ENCODE results near the gene SLC2A6. TPM values are rescaled to one million over a fixed set of nuclear protein-coding genes. Genes with fewer than 3 reads are reported as not detected.

SLC2A6 gene
- total RNA-seq, 3 donors from 2014 or later = 2.6 to 5.3 (median 2.8) TPM

DNA sequence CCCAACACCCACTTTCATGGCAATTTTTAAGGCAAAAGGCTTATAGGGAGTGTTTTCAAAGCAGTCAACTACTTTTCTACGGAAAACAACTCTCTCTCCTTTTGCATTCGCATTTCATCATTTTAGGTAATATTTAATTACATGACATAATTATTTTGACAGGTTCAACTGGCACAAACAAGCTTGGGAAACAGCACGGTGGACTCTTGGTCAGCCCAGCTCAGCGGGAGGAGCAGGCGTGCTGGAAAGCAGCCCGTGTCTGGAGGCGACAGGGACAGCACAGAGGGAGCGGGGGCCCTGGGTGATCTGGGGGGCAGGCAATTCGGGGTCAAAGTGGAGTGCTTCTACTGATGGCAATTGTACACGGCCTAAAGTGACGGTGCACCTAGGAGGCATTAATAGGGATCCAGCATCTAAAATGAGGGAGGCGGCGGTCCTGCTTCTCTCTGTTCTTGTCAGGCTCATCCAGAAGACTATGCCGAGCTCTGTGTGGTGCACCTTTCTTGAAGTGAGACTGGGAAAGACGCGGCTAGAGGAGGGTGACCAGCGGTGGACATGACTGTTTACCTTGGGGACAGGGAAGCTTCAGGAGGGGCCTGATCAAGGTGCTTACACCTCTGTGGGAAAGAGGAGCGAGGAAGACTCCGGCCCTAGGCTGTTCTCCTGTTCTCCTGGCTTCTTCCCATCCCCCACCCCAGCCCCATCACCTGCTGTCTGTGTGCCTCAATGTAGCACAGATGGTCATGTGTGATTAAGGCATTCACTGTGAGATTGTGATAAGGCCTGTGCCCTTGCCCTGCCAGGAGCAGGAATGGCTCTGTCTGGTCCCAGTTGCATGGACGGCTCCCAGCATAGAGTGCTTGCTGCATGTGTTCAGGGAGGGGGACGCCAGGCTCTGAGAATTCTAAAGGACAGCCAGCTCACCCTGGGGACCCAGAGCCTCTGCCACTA, 42.5 kb upstream of the SLC2A6 start:
- DNase-seq (peak in 1 of 3 donors; percentile 35), ATAC-seq (no peak)
- no peak for TF ChIP-seq CTCF (IDR thresholded peaks at IDR 0.05)
- Histone ChIP-seq H3K36me3 (ENCODE audit: low read depth) (no peaks in the 10 kb centered on the region), H3K4me3 (no peak overlapping the region), H3K4me1 (ENCODE audit: low read depth) (peaks cover 3% of the 10 kb centered on the region), H3K9me3 (no peaks in the 10 kb centered on the region)
- intact Hi-C loops (cut with DNase I, micrococcal nuclease) = no loop called here

DNA sequence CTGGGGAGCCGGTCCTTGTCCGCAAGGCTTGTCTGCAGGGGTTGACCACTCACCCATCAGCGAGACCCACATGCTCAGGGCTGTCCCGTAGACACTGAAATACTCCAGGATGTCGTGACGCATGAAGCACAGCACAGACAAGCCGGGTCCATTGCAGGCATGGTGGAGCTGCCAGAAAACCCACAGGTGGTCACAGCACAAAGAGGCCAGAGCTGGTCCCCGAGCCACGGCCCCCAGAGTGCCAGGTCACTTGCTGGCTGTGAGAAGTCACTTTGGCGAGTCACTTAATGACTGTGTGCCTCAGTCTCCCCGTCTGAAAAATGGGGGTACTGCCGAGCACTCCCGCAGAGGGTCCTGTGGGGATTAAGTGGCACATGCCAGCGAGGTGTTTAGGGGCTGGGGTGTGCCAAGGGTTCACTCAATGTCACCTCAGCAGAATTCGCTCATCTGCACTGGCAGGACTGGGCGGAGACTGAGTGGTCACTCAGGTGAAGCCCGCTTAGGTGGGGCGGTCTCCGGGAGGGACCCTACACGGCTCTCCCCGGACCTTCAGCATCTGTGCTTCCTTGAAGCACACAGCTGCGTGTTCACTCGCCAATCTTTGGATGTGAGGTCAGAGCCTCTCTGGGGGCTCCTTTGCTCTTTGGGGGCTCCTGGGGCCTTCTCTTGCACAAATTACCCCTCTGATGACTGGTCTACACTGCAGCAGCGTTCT, 41.4 kb upstream of the SLC2A6 start:
- Histone ChIP-seq H3K36me3 (ENCODE audit: low read depth) (no peaks in the 10 kb centered on the region), H3K4me3 (no peak overlapping the region), H3K4me1 (ENCODE audit: low read depth) (peaks cover 3% of the 10 kb centered on the region), H3K9me3 (no peaks in the 10 kb centered on the region)
- no peak for TF ChIP-seq CTCF (IDR thresholded peaks at IDR 0.05)
- DNase-seq (peak in 1 of 3 donors; percentile 36), ATAC-seq (no peak)
- intact Hi-C loops (cut with DNase I, micrococcal nuclease) = no loop called here

- TF ChIP-seq CTCF (IDR thresholded peaks at IDR 0.05) = no peak
- H3K9me3 ChIP-seq = no peaks in the 10 kb centered on the region
- H3K4me3 ChIP-seq = no peak overlapping the region
- DNase-seq (peak in 1 of 3 donors; percentile 3), ATAC-seq (no peak)
- intact Hi-C loops (cut with DNase I, micrococcal nuclease) = no loop called here
- peaks cover 3% of the 10 kb centered on the region for H3K4me1 ChIP-seq (ENCODE audit: low read depth)
- H3K36me3 ChIP-seq (ENCODE audit: low read depth) = no peaks in the 10 kb centered on the region
Measured at GRCh38 chr9:133519693-133520092, 40.8 kb upstream of the SLC2A6 start.

DNA sequence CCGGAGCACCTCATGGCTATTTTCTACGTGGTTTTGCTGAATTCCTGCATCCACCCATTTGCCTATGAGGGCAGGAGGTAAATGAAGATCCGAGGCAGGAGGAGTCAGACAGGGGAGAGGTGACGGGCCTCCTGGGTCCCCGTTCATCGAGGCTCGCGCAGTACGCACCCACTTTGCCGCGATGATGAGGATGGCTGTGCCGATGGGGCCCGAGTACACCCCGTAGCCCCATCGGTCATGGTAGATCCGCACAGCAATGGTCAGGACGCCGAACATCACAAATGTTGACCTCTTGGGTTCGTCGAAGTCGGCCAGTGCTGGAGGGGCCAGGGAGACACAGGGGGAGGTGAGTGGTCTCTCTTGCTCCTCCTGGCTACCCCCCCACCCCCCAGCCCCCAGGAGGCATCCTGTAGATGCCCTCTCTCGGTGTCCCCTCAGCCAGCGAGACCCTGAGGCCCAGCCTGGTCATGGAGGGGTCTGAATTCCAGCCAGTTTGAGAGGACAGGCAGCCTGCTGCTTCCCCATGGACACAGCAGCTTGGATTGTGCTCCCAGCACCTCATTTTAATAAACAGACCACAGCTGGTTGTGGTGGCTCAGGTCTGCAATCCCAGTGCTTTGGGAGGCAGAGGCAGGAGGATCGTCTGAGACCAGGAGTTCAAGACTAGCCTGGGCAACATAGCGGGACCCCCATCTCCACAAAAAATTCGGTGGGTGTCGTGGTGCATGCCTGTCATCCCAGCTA, 40.0 kb upstream of the SLC2A6 start:
- ATAC-seq (no peak), DNase-seq (peak in 1 of 3 donors; percentile 34)
- no peaks in the 10 kb centered on the region for H3K36me3 ChIP-seq (ENCODE audit: low read depth)
- TF ChIP-seq CTCF (IDR thresholded peaks at IDR 0.05) = no peak
- peaks cover 3% of the 10 kb centered on the region for H3K4me1 ChIP-seq (ENCODE audit: low read depth)
- intact Hi-C loops (cut with DNase I, micrococcal nuclease) = no loop called here
- H3K4me3 ChIP-seq = no peak overlapping the region
- H3K9me3 ChIP-seq = no peaks in the 10 kb centered on the region

DNA sequence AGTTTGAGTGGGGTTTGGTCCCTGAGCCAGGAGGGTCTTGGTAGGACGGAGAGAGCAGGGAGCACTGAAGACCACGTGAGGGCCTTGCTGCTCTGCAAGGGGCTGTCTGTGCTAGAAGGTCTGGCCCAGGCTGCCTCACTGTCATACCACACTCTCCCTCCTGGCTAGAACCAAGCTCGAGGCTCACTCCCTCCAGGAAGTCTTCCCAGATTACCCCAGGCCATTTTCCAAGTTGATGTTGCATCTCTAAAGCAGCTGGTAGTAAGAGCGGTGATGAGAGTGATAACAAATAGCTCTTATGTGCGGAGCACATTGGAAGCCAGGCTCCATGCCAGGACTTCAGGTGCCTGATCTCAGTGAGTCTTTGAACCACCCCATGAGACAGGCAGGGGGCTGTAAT, 39.3 kb upstream of the SLC2A6 start:
- DNase-seq (peak in 1 of 3 donors; percentile 8), ATAC-seq (no peak)
- Histone ChIP-seq H3K9me3 (no peaks in the 10 kb centered on the region), H3K4me3 (no peak overlapping the region), H3K36me3 (ENCODE audit: low read depth) (no peaks in the 10 kb centered on the region), H3K4me1 (ENCODE audit: low read depth) (peaks cover 3% of the 10 kb centered on the region)
- intact Hi-C loops (cut with DNase I, micrococcal nuclease) = no loop called here
- TF ChIP-seq CTCF (IDR thresholded peaks at IDR 0.05) = no peak

All from mucosa of descending colon (tissue), 3 donors.